Measurements from ENCODE around the gene CEBPB.
"Not testable (repeated sequence)": the region's sequence is repeated elsewhere in the genome, so short reads cannot be mapped to it uniquely, and the experiment has no call there.

CEBPB gene

DNA sequence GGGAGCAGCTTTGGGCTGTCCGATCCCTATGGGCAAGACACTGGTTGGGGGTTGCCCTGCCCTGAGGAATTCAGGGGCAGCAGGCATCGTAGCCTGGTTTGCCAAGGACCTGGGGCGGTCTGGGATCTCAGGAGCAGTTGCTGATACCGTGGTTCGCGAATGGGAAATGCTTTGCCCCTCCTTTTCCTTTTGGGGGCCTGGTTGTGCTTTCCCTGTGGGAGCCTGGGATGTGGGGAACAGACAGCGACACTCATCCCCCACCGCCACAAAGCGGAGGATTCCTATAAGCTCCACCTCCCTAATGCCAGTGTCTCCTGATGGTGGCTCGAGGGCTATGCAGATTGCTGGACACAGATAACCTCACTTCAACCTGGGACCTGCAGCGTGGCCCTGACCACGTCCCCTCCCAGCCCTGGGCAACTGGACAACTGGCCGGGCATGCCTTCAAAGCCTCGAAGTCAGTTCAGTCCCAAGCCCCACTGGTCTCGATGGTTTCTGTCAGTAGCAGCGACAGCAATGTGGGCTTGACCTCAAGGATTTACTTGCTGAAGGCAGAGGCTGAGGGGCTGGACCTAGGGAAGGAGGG lies 3.3 kb downstream of the CEBPB start:
- no peak for DNase-seq

DNA sequence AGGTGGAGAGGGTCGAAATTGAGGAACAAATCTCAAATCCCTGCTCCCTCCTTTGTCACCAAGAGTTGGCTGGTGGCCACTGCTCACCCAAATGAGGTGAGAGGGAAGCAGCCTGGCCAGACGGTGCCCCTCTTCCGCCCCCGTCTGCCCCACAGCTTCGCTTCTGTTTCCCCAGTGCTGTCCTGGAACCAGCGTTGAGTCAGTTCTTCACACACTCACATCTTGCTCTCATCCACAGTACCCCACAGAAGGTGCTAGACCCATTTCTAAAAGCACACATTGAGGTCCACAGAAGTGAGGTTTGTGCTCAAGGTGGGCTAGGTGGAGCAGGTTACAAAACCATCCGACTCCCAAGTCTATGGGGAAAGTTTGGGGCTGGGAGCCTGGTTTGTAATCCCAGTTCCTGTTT lies 3.8 kb downstream of the CEBPB start:
- no peak for DNase-seq

DNA sequence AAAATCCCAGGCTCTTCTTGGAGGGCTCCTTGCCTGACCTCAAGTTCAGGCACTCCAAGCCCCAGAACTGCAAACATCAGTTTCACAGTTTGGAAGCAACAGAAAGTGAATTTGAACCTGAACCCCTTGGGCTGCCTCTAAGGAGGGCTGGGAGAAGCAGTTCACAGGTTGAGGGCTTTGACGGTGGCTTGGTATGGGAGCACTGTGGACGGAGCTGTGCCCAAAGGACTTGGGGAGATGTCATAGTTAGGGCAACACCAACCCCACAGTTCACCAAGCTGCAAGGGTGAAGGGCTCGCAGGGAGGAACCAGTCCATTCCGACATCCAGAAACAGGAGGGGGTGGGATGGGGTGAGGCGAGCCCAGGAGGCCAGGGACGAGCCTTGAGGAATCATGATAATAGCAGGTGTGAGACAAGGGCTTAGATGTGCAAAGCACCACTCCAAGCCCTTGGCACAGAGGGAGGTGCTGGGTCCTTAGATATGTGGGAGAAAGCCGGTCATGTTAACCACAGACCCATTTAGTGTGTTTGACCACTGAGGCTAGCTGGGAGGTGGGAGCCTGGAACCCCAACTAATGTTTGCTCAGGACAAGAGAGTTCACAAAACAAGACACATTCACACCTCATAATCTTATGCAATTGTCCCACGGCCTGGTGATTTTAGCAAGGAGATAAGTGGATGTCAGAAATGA lies 4.3 kb downstream of the CEBPB start:
- no peak for DNase-seq

DNA sequence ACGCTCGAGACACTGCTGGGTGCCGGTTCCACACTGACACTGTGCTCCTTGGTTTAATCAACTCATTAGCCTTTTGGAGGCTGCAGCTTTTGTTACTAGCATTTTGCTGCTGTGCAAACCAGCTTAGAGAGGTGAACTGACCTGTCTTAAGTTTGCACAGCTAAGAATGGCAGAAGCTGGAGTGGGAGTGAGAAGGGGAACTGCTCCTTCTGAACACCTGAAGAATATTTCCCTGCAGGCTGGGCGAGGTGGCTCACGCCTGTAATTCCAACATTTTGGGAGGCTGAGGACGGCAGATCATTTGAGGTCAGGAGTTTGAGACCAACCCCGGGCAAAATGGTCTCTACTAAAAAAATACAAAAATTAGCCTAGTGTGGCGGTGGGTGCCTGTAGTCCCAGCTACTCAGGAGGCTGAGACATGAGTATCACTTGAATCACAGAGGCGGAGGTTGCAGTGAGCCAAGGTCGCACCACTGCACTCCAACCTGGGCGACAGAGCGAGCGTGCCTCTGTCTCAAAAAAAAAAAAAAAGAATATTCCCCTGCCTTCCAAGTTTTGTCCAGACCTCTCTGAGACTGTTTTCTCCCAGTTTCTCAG lies 5.0 kb downstream of the CEBPB start:
- no peak for DNase-seq

DNA sequence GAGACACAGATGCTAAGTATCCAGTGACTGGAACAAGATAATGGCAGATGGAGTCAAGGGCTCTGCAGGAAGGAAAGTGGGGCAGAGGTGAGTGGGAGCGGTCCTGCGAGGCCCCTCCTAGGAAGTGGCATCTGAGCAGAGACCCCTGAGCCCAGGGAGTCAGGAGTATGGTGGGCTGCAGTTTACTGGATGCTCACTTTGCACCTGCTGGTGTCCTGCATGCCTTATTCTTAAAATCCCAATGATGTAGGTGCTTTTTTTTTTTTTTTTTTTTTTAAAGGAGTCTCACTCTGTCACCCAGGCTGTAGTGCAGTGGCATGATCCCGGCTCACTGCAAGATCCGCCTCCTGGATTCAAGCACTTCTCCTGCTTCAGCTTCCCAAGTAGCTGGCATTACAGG lies 5.6 kb downstream of the CEBPB start:
- no peak for DNase-seq

DNA sequence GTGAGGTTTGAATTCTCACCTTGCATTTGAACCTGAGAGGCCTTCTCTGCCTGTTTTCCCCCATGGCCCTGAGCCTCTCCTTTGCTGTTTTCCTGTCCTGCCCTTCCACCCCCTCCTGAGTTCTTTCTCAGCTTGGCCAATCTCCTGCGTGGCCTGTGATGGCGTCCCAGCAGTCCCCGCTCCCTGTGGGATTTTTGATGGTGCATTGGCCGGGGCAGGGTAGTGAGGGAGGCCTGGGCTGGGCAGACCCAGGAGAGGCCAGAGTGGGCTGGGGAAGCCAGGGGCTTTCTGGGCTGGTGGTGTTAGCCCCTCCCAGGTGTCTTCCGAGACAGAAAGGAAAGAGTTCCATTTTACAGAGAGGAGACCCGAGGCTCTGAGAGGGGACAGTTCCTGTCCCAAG lies 6.3 kb downstream of the CEBPB start:
- no peak for DNase-seq

DNA sequence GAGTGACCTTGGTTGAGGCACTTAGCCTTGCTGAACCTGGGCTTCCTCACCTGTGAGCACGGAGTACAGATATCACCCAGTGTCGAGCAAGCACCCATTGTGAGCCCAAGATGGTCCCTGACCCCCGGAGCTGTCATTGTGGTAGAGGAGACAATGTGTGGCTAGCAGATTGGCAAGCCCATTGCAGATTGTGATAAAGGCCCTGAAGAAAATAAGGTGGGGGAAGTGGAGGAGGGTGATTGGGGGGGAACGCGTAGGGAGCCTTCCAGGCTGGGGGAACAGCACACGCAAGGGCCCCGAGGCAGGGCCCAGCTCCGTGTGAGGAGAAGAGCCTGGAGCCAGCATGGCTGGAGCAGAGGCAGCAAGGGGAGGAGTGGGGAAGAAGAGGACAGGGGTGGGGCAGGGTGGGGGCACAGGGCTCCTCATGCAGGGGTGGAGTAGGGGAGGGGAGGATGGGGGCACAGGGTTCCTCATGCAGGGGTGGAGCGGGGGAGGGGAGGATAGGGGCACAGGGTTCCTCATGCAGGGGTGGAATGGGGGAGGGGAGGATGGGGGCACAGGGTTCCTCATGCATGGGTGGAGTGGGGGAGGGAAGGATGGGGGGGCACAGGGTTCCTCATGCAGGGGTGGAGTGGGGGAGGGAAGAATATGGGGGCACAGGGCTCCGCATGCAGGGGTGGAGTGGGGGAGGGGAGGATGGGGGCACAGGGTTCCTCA lies 7.0 kb downstream of the CEBPB start:
- no peak for DNase-seq

DNA sequence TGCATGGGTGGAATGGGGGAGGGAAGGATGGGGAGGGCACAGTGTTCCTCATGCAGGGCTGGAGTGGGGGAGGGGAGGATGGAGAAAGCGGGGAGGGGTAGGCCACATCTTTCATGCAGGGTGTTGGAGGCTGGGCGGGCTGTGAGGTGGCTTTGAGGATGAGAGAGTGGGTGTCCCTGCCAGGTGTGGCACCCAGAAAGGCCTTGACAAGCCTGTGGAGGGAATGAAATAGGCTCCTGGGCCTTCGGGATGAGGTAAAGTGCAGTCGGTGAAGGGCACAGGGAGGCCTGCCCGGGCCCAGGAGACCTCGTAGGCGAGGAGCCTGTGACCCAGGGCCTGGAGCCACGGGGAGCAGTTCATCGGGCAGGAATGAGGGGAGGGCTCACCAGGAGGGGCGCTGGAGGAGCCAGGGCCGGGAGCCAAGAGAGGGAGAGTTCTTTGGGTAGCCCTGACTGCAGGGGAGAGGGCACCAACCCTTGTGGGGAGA lies 7.6 kb downstream of the CEBPB start:
- no peak for DNase-seq

DNA sequence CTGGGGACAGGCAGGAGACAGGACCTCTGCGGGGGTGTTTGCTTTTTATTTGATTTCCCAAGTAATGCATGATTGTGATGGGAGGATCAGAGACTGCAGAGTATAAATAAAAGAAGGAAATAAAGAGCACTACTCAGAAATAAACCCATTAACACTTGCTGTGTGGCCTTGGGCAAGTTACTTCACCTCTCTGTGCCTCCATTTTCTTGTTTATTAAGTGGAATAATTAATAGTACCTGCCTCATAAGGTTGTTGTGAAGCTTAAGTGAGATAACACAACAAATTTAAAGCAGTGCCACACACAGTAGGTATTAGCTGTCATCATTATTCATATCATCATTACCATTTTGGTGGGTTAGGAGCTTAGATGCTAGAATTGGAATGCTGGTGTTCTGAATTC lies 8.1 kb downstream of the CEBPB start:
- no peak for DNase-seq

DNA sequence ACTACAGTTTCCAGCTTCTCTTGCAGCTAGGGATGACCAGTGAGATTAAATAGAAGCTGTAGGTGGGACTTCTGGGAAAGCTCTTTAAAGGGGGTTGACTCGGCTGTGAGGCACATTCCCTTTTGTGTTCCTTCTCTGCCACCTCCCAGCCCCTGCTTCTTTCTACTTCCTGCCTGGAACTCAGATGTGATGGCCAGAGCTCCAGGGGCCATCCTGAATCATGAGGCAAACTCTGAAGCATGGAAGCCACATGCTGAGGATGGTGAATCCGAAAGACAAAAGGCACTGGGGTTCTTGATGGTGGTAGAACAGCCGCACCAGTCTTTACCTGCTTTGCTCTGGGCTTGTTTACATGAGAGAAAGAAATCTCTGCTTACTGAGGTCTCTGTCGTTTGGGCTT lies 9.1 kb downstream of the CEBPB start:
- no peak for DNase-seq

DNA sequence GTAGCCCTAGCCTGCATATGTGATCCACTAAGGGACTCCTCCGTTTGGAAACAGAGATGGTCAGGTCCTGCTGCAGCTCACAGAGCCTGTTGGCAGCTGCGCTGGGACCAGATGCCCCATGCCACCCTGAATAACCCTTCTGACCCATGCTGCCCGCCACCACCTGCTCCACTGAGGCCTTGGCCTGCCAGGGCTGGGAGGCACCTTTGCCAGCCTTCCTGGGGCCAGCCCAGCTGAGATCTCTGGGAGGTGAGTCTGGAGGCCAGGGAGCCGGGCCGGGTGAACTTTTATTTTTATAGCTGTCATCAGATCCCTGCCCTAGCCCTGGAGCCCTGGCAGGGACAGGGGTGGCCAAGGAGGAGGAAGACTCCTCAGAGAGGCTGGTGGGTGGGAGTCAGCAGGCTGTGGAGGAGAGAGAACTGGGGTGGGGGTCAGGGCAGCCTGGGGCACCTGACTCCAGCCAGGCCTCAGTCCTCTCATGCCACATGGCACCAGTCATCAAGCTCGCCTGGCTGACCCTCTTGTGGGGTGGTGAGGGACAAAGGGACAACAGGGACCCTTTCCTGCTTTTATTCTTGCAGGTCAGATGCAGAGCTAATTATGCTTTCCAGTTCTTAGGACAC lies 10.0 kb downstream of the CEBPB start:
- no peak for DNase-seq

DNA sequence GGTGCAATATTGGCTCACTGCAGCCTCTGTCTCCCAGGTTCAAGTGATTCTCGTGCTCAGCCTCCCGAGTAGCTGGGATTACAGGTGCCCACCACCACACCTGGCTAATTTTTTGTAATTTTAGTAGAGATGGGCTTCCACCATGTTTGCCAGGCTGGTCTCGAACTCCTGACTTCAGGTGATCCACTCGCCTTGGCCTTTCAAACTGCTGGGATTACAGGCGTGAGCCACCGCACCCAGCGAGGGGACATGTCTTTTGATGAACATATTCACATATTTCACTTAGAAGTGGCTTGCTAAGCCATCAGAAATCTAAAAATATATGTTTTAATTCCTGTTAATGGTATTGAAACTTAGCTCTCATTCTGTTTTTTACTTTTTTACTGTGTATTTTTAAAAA lies 11.1 kb downstream of the CEBPB start:
- DNase-seq: not testable (repeated sequence)

DNA sequence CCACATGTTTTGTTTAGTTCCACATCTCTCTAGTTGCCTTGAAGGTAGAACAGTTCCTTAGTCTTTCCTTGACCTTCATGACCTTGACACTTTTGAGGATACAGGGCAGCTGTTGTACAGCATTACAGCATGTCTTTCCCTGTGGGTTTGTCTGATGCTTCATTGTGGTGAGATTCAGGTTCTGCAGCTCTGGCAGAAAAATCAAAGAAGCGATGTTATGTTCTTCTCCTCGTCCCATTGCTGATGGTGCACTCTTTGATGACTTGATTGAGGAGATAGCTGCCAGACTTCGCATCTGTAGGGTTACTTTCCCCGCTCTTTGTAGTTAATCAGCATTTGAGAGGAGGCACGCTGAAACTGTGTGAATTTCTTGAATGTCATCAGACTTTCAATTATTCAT lies 12.0 kb downstream of the CEBPB start:
- DNase-seq: no peak

DNA sequence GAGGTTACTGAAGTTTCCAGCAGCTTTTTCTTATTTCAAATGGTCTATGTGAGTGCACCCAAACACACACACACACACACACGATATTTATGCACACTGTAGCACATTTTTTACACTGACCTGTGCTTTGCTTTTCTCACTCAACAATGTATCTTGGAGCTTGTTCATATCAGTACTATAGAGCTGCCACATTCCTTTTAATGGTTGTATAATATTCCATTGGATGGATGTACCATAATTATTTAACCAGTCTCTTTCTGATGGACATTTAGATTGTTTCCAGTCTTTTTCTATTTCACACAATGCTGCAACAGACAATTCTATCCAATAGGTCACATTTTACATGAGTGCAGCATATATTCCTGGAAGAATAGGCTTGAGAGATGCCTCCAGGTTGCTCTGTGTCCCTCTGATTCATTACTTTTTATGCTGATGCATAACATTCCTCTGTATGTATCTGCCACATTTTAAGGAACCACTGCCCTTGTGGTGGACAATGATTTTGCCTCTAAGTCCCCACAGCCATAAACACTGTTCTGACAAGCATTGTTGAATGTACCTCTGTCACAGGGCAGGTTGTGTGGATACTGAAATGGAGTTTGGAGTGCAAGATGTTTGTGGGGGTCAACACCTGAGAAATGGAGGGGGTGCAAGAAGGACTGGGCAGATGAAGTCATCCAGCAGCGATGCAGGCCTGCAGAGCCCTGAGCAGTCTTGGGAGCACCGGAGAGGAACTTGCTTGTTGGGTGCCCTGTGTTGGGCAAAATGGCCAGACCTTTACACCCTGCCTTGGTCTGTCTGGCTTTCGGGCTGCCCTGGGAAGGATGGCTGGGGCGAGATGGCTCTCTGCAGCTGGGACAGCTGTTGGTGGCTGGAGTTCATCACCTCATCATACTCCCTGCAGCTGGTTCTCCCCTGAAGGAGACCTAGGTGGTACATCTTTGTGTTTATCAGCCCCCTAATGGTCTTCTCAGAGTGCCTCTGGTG lies 13.6 kb downstream of the CEBPB start:
- no peak for DNase-seq

DNA sequence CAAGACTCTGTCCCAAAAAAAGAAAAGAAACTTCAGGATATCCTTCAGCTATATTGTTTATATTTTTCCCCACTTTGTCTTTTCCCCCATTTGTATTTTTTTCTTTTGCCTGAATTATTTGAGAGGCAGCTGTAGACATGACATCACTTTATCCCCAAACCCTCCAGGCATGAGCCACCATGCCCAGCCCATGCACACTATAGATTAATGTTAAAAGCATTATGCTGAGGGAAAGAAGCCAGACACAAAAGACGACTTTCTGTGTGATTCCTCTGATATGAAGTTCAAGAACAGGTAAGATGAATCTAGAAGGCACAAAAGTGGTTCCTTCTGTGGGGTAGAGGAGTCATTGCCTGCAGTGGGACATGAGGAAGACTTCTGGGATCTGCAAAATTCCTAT lies 16.4 kb downstream of the CEBPB start:
- no peak for DNase-seq

DNA sequence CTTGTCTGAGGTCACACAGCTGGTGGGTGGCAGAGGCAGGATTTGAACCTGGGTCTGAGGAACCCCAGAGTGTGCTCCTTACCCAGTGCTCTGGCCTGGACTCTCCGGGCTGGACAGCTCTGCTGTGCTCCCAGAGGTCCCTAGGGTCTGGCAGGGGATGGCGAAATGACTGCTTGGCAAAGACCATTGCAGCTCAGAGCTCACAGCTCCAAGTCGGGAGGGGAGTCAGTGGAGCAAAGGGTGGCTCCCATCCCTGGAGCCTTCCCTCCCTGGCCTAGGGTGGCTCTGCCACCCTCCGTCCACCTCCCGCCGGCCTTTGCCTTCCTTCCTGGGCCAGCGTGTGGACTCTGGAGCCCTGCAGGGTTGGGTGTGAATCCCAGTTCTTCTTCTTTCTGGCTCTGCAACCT lies 17.5 kb downstream of the CEBPB start:
- DNase-seq: no peak

DNA sequence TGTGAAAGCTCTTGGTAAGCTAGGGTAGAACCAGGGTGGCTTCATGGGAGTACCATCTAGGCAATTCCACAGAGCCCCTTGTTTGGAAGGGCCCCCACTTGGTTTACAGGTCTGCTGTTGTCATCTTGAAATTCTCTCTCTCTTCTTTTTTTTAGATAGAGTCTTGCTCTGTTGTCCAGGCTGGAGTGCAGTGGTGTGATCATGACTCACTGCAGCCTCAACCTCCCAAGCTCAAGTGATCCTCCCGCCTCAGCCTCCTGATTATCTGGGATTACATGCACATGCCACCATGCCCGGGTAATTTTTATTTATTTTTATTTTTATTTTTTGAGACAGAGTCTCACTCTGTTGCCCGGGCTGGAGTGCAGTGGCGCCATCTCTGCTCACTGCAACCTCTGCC lies 18.2 kb downstream of the CEBPB start:
- not testable (repeated sequence) for DNase-seq

DNA sequence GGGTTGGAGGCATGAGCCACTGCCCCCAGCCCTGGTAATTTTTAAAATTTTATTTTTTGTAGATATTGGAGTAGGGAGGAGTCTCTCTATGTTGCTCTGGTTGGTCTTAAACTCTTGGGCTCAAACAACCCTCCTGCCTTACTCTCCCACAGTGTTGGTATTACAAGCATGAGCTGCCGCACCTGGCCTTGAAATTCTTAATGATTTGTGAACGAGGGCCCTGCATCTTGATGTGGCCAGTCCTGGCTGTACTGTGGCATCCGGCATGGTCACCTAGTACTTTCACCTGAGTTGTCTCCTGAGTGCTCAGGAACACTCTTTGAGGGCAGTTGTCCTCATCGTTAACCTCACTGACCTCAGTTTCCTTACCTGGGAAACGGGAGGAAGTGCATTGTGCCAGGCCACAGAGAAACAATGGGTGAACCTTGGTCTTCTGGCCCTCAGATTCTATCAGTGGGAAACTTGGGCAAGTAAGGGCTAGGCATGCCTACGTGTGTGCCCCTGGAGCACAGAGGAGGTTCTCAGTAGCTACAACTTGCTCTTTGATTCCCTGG lies 19.5 kb downstream of the CEBPB start:
- no peak for DNase-seq

DNA sequence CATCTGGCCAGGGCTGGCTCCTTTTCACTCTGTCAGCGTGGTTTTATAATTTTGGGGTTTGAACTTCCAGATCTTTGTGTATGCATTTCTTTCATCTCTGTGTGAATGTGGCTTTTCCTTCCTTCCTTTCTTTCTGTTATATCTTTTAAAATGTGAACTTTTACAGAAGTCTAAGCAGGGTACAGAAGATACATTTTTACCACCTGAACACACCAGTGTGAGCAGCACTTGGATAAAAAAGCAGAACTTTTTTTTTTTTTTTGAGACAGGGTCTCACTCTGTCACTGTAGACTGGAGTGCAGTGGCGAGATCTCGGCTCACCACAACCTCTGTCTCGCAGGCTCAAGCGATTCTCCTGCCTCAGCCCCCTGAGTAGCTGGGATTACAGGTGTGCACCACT lies 20.5 kb downstream of the CEBPB start:
- no peak for DNase-seq

DNA sequence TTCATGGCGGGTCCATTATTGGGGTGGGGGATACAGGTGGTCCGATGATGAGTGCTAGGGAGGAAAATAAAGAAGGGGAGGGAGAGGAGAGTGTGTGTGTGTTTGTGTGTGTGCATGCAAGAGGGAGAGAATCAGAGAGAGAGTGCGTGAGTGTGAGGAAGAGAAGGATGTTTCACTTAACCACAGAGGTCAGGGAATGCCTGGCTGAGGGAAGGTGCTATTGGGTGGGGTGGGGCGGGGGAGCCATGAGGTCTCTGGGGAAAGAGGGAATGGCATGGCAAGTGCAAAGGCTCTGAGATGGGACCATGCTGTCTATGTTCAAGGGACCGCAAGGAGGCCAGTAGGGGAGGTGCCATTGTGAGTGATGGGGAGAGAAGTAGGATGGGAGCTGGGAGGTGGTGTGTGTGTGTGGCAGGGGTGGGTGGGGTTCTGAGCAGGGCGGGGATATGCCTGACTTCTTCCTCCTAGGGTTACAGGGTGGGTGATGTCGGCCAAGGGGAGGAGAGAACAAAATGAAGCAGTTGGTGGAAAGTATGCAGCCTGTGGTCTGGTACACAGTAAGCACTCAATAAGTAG lies 23.0 kb downstream of the CEBPB start:
- no peak for DNase-seq

DNA sequence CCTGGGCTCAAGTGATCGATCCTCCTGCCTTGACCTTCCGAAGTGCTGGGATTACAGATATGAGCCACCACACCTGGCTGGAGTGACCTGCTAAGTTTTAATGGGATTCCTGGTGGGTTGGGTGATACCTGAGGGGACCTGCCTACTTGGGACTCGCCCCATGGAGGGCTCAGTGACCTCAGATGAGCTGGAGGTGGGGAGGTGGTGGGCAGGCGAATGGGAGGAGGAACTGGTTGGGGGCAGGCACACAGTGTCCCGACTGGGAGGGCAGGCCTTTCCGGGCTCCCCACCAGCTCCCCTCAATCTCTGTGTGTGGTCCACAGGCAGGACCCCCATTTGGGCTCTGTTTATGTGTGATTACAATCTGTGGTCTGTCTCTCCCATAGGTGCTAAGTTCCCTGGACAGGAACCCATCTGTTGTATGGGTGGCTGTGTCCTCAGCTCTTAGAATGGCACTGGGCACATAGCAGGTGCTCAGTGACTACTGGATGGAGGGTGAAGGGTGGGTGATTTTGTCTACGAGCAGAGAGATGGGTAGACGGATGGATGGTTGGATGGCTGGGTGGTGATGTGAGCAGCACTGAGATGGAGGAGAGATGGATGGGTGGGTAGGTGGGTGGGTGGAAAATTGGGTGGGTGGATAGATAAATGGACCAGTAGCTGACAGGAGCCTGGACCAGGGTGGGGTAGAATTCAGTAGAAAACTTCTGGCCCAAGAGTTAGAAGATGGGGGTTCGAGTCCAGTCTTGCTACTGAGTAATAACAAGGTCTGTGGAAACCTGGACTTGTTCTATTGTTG lies 23.8 kb downstream of the CEBPB start:
- DNase-seq: no peak

Data from NCI-H187 (cell line).